Measurements from ENCODE around the gene LDLRAD2. TPM values are rescaled to one million over a fixed set of nuclear protein-coding genes. Genes with fewer than 3 reads are reported as not detected.

Gene LDLRAD2
- total RNA-seq, 1 donor from 2014 or later: not detected

DNA sequence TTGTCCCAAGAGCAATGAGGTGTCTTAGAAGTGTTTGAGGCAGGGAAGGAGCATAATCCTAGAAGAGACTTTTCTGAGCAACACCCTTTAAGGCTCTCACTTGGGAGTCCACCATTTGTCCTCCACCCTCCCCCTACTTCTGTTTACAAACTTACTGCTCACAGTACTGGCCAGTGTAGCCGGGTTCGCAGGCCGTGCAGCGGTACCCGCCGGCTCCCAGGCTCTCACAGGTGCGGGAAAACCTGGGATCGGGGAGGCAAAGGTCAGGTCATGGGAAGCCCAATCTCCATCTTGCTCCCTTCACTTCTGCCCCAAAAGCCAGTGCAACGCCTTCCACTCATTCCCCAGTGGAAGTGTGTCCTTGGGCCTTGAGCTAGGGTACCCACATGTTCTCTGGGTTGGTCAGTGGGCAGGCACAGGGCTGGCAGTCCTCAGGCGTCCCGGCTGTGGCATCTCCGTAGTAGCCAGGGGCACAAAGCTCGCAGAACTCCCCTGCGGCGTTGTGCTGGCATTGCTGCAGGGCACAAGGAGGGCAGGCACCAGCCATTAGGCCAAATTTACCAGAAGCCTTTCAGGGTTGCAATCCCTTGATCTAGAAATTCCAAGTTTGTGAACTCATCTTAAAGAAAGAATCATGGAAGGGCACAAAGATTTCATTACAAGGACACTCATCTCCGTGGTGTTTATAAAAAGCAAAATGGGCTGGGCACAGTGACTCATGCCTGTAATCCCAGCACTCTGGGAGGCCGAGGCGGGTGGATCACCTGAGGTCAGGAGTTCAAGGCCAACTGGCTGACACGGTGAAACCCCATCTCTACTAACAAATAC lies 49.8 kb downstream of the LDLRAD2 start:
- no peaks in the 10 kb centered on the region for H3K27me3 ChIP-seq (ENCODE audit: control insufficient read depth, insufficient read depth, low read length)
- DNase-seq (ENCODE audit: low read depth) (peak; percentile 28), FAIRE-seq (no peak)
- H3K4me3 ChIP-seq (ENCODE audit: low read depth, low read length): no peak overlapping the region
- TF ChIP-seq, protein P1, sequence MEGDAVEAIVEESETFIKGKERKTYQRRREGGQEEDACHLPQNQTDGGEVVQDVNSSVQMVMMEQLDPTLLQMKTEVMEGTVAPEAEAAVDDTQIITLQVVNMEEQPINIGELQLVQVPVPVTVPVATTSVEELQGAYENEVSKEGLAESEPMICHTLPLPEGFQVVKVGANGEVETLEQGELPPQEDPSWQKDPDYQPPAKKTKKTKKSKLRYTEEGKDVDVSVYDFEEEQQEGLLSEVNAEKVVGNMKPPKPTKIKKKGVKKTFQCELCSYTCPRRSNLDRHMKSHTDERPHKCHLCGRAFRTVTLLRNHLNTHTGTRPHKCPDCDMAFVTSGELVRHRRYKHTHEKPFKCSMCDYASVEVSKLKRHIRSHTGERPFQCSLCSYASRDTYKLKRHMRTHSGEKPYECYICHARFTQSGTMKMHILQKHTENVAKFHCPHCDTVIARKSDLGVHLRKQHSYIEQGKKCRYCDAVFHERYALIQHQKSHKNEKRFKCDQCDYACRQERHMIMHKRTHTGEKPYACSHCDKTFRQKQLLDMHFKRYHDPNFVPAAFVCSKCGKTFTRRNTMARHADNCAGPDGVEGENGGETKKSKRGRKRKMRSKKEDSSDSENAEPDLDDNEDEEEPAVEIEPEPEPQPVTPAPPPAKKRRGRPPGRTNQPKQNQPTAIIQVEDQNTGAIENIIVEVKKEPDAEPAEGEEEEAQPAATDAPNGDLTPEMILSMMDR (IDR thresholded peaks at IDR 0.05; ENCODE audit: insufficient read depth, low read length, severe bottlenecking): no peak
- H3K36me3 ChIP-seq (ENCODE audit: control insufficient read depth, insufficient read depth, low read length): peaks cover 48% of the 10 kb centered on the region

DNA sequence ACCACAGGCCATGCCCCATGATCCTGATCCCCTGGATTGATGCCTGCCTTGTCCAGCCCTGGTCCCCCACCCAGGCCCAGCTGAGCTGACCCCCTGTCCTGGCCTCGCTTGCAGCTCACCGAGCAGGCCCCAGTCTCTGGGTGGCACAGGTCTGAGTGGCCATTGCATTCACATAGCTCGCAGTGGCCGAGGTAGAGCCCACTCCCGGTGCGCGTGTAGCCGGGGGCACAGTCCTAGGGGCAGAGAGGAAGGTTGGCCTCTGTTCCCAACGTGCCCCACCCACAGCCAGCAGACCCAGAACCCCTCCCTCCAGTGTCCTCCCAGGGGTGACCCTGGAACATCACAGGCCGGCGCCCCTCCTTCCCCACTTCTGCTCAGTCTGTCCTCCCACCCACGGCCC lies 51.9 kb downstream of the LDLRAD2 start:
- Histone ChIP-seq H3K27me3 (ENCODE audit: control insufficient read depth, insufficient read depth, low read length) (no peaks in the 10 kb centered on the region), H3K4me3 (ENCODE audit: low read depth, low read length) (no peak overlapping the region), H3K36me3 (ENCODE audit: control insufficient read depth, insufficient read depth, low read length) (peaks cover 40% of the 10 kb centered on the region)
- FAIRE-seq (no peak), DNase-seq (ENCODE audit: low read depth) (no peak)
- TF ChIP-seq, protein P1 (IDR thresholded peaks at IDR 0.05; ENCODE audit: insufficient read depth, low read length, severe bottlenecking): no peak

DNA sequence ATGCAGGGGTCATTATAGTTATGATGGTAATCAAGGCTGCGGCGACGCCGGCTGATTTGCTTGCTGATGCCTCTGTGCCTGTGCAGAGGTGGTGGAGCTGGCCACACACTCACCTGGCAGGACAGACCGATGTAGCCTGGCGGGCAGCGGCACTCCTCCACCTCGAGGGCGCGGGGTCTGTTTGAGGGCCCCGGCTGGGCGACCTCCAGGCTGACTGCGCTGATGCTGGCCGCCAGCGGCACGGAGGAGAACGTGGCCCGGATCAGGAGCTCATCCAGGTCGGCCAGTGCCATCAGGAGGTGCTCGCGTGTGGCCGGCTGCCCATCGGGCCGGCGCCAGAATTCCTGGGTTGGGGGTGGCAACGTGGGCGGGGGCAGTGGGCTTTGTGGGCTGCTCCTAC lies 52.7 kb downstream of the LDLRAD2 start:
- Histone ChIP-seq H3K4me3 (ENCODE audit: low read depth, low read length) (no peak overlapping the region), H3K27me3 (ENCODE audit: control insufficient read depth, insufficient read depth, low read length) (no peaks in the 10 kb centered on the region), H3K36me3 (ENCODE audit: control insufficient read depth, insufficient read depth, low read length) (peaks cover 37% of the 10 kb centered on the region)
- DNase-seq (ENCODE audit: low read depth): no peak
- no peak for FAIRE-seq
- TF ChIP-seq, protein P1 (IDR thresholded peaks at IDR 0.05; ENCODE audit: insufficient read depth, low read length, severe bottlenecking): no peak

DNA sequence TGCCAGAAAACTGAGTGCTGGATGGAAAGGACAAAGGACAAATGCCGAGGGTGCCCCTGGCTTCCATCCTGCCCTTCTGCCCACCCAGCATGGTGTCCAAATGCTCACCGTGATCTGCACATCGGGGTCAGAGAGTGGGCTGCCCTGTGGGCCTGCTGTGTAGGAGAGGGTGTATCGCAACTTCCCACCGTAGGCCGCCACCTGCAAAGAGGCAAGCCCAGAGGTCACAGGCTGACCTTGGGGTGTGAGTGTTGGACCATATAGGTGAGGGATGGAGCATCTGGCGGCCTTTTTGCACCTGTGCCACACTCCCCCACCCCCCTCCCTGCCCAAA lies 53.5 kb downstream of the LDLRAD2 start:
- Histone ChIP-seq H3K27me3 (ENCODE audit: control insufficient read depth, insufficient read depth, low read length) (no peaks in the 10 kb centered on the region), H3K36me3 (ENCODE audit: control insufficient read depth, insufficient read depth, low read length) (peaks cover 38% of the 10 kb centered on the region), H3K4me3 (ENCODE audit: low read depth, low read length) (no peak overlapping the region)
- no peak for DNase-seq (ENCODE audit: low read depth)
- FAIRE-seq: no peak
- TF ChIP-seq, protein P1 (IDR thresholded peaks at IDR 0.05; ENCODE audit: insufficient read depth, low read length, severe bottlenecking): no peak

DNA sequence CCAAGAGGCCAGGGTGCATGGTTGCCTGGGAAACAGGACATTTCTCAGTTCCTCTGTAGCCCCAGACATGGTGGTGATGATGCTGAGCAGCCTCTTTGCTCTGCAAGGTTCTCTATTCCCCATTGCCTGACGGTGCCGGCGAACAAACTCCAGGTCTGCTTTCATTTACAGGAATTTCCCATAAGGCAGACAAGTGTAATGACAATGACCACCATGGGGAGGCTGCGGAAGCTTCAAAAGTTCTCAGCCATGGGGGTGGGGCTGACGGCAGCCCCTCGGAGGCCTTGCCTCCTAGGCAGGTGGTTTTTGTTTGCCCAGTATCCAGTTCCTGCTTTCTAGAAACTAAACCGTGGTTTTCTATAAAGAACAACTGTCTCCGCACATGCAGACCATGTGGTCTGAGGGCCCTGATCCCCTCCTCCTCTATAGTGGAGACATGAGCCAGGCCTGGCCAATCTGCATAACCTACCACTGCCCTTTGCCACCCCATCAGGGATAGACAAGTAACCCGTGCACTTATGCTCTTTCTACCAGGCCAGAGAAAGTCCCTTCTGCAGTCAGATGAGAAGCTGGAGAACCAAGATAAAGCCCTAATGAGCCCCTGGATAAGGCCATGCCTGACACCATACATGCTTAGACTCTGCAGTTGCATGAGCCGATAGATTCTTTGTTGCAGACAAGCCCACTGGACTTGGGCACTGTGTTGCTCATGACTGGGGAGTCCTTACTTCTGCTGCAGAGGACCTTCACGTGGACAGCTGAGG lies 54.1 kb downstream of the LDLRAD2 start:
- FAIRE-seq: peak; percentile 58
- TF ChIP-seq, protein P1 (IDR thresholded peaks at IDR 0.05; ENCODE audit: insufficient read depth, low read length, severe bottlenecking): no peak
- Histone ChIP-seq H3K36me3 (ENCODE audit: control insufficient read depth, insufficient read depth, low read length) (peaks cover 38% of the 10 kb centered on the region), H3K27me3 (ENCODE audit: control insufficient read depth, insufficient read depth, low read length) (no peaks in the 10 kb centered on the region), H3K4me3 (ENCODE audit: low read depth, low read length) (no peak overlapping the region)
- DNase-seq (ENCODE audit: low read depth): no peak
